ENCODE measurements around the gene SOCS3.
A peak's percentile ranks its signal among the peaks of the same experiment; 100 is the strongest.

The SOCS3 gene

GRCh38 chr17:78344666-78345065 lies 15.2 kb downstream of the SOCS3 start:
- no peak overlapping the region for H3K4me3 ChIP-seq (replicated peaks; ENCODE audit: low read depth, low read length)
- TF ChIP-seq CTCF (IDR thresholded peaks at IDR 0.05; ENCODE audit: low read length, missing control alignments), result no peak
- DNase-seq (ENCODE audit: low read depth), result no peak

GRCh38 chr17:78343543-78344201 lies 16.2 kb downstream of the SOCS3 start:
- H3K4me3 ChIP-seq (replicated peaks; ENCODE audit: low read depth, low read length), result no peak overlapping the region

GRCh38 chr17:78343187-78343542 lies 16.7 kb downstream of the SOCS3 start:
- peak; percentile 89 for DNase-seq (ENCODE audit: low read depth)
- no peak overlapping the region for H3K4me3 ChIP-seq (replicated peaks; ENCODE audit: low read depth, low read length)
- TF ChIP-seq CTCF (IDR thresholded peaks at IDR 0.05; ENCODE audit: low read length, missing control alignments), result no peak

More at GRCh38 chr17:78343543-78344201, 16.2 kb downstream of the SOCS3 start:
- DNase-seq (ENCODE audit: low read depth), result no peak
- TF ChIP-seq CTCF (IDR thresholded peaks at IDR 0.05; ENCODE audit: low read length, missing control alignments), result no peak

GRCh38 chr17:78342449-78343186 lies 17.3 kb downstream of the SOCS3 start:
- peak overlapping the region; percentile 30 for H3K4me3 ChIP-seq (replicated peaks; ENCODE audit: low read depth, low read length)
- peak; percentile 89 for DNase-seq (ENCODE audit: low read depth)
- no peak for TF ChIP-seq CTCF (IDR thresholded peaks at IDR 0.05; ENCODE audit: low read length, missing control alignments)

- H3K4me3 ChIP-seq (replicated peaks; ENCODE audit: low read depth, low read length), result peak overlapping the region; percentile 30
- peak; percentile 81 for DNase-seq (ENCODE audit: low read depth)
- TF ChIP-seq CTCF (IDR thresholded peaks at IDR 0.05; ENCODE audit: low read length, missing control alignments), result no peak
Observed at GRCh38 chr17:78341559-78342448, 18.1 kb downstream of the SOCS3 start.

GRCh38 chr17:78340183-78340955 lies 19.5 kb downstream of the SOCS3 start:
- TF ChIP-seq CTCF (IDR thresholded peaks at IDR 0.05; ENCODE audit: low read length, missing control alignments), result no peak
- H3K4me3 ChIP-seq (replicated peaks; ENCODE audit: low read depth, low read length), result no peak overlapping the region
- no peak for DNase-seq (ENCODE audit: low read depth)
